GM10248 (cell line): ENCODE data around the gene CGREF1.

Experiments used
- CTCF ChIA-PET: fragments of 300-600 bp; sonication (Branson Sonifier 250); formaldehyde crosslinking; extraction: SDS; loops from one replicate; lab custom pipeline; 2021; ENCODE audit warnings: antibody characterized with exemption; lab: Yijun Ruan, JAX
- POLR2A ChIA-PET: fragments of 350-650 bp; sonication (Branson Sonifier 250); formaldehyde crosslinking; extraction: SDS; loops from one replicate; lab custom pipeline; 2020; ENCODE audit warnings: antibody characterized with exemption; lab: Yijun Ruan, JAX
- DNase-seq: peaks from one replicate; pipeline ENCODE4 v3.0.0; 2012; ENCODE audit errors: extremely low spot score
- CTCF ChIP-seq: IDR thresholded peaks from 2 replicates; pipeline ENCODE4 v1.5.1; 2012; ENCODE audit warnings: mild to moderate bottlenecking, low read depth; ENCODE audit errors: extremely low read depth, missing control alignments, control extremely low read depth

CGREF1 gene

GRCh38 chr2:27149570-27150405 is 30.9 kb upstream of the CGREF1 start:
- CTCF ChIA-PET, result interaction anchor here (1.3 to 7.1 kb wide), 3 partner anchors 15 to 130 kb away, joined by 3 to 30 read pairs (median 7); partner anchors contain the start of gene PREB
- no peak for TF ChIP-seq CTCF
- POLR2A ChIA-PET, result interaction anchor here (0.6 kb wide), 1 partner anchor 464 kb away, joined by 3 read pairs; no protein-coding TSS in a partner anchor
- no peak for DNase-seq

- CTCF ChIA-PET, result interaction anchor here (1.3 to 7.1 kb wide), 2 partner anchors 14 to 21 kb away, joined by 3 to 30 read pairs; partner anchors contain the start of gene PREB
- DNase-seq, result no peak
- TF ChIP-seq CTCF, result no peak
- POLR2A ChIA-PET, result interaction anchor here (0.6 kb wide), 1 partner anchor 465 kb away, joined by 3 read pairs; no protein-coding TSS in a partner anchor
Observed at GRCh38 chr2:27148801-27149439, 30.0 kb upstream of the CGREF1 start, which contains the start of gene TCF23. TSS of gene TCF23 (plus strand) at chr2:27149004. CDS start at chr2:27149134, 130 bp downstream.

GRCh38 chr2:27147935-27148334 is 29.0 kb upstream of the CGREF1 start:
- no peak for DNase-seq
- ChIA-PET CTCF (interaction anchor here (1.4 to 7.1 kb wide), 2 partner anchors 9 to 22 kb away, joined by 3 to 30 read pairs; partner anchors contain the start of gene PRR30), POLR2A (no interaction called here)
- no peak for TF ChIP-seq CTCF

GRCh38 chr2:27145682-27146081 is 26.8 kb upstream of the CGREF1 start:
- ChIA-PET CTCF (interaction anchor here (0.8 to 1.8 kb wide), 4 partner anchors 9 to 134 kb away, joined by 3 to 7 read pairs (median 3); partner anchors contain the start of gene PREB), POLR2A (no interaction called here)
- no peak for TF ChIP-seq CTCF
- DNase-seq, result no peak

GRCh38 chr2:27143285-27143684 is 24.4 kb upstream of the CGREF1 start:
- no peak for DNase-seq
- CTCF ChIA-PET, result interaction anchor here (1.0 kb wide), 1 partner anchor 17 kb away, joined by 3 read pairs; no protein-coding TSS in a partner anchor
- POLR2A ChIA-PET, result no interaction called here
- no peak for TF ChIP-seq CTCF

DNA sequence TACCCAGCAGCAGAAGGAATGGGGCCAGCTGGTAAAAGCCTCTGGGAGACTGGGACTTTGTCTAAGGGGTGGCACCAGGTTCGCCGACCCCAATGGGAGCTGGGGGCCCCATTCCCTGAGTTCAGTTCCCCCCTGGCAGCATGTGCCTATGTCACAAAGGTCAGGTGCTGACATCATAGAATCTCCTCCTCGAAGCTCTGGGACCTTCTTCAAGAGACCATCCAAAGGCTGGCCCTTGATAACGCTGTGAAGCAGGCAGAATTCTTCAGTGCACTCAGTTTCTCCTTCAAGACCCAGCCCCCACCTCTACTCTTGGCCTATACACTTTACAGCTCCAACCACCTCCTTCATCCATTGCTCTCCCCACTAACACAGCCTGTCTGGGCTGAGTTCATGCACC is 20.4 kb upstream of the CGREF1 start, which contains the start of gene PRR30:
PRR30 (minus strand) TSS at position 101 of the 400 bp plus-strand sequence. CDS start 1,081 bp downstream, outside the sequence.
- no peak for DNase-seq
- POLR2A ChIA-PET, result no interaction called here
- no peak for TF ChIP-seq CTCF
- CTCF ChIA-PET, result interaction anchor here (1.1 to 1.5 kb wide), 2 partner anchors 8 to 19 kb away, joined by 3 read pairs; no protein-coding TSS in a partner anchor
